ENCODE results near the gene CYBC1.

CYBC1 gene

GRCh38 chr17:82487910-82488309 is 37.4 kb upstream of the CYBC1 start:
- H3K27ac Mint-ChIP-seq = no peak overlapping the region
- no peak overlapping the region for H3K4me3 Mint-ChIP-seq
- H3K4me1 Mint-ChIP-seq (ENCODE audit: low read depth) = peaks cover 8% of the 10 kb centered on the region
- H3K27me3 Mint-ChIP-seq = no peaks in the 10 kb centered on the region
- H3K36me3 Mint-ChIP-seq (ENCODE audit: low read depth) = peaks cover 34% of the 10 kb centered on the region
- no peaks in the 10 kb centered on the region for H3K9me3 Mint-ChIP-seq

GRCh38 chr17:82486231-82487094 is 35.9 kb upstream of the CYBC1 start:
- Mint-ChIP-seq H3K27me3 (no peaks in the 10 kb centered on the region), H3K36me3 (ENCODE audit: low read depth) (peaks cover 45% of the 10 kb centered on the region), H3K27ac (no peak overlapping the region), H3K4me3 (no peak overlapping the region), H3K4me1 (ENCODE audit: low read depth) (peaks cover 8% of the 10 kb centered on the region), H3K9me3 (no peaks in the 10 kb centered on the region)

- Mint-ChIP-seq H3K9me3 (no peaks in the 10 kb centered on the region), H3K4me1 (ENCODE audit: low read depth) (peaks cover 8% of the 10 kb centered on the region), H3K4me3 (no peak overlapping the region), H3K27ac (no peak overlapping the region), H3K27me3 (no peaks in the 10 kb centered on the region), H3K36me3 (ENCODE audit: low read depth) (peaks cover 55% of the 10 kb centered on the region)
These were observed 33.3 kb upstream of the CYBC1 start for GRCh38 chr17:82483836-82484235.

DNA sequence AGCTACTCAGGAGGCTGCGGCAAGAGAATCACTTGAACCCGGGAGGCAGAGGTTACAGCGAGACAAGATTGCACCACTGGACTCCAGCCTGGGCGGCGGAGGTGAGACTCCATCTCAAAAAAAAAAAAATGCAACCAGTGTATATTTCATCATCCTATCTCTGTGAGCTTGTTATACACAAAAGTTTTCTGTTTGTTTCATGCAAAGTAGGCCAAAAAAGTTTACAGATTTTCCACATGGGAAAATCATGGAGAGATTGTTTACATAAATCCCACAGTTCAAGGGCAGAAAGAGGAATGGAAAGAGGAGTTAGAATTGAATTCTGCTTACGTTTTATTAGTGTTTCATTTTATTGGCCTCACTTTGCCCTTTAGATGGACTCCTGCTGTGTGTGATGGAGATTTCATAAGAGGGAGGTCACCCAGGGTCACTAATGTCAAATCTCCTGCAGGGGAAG is 32.7 kb upstream of the CYBC1 start:
- Mint-ChIP-seq H3K36me3 (ENCODE audit: low read depth) (peaks cover 50% of the 10 kb centered on the region), H3K4me3 (no peak overlapping the region), H3K27me3 (no peaks in the 10 kb centered on the region), H3K9me3 (no peaks in the 10 kb centered on the region), H3K27ac (no peak overlapping the region), H3K4me1 (ENCODE audit: low read depth) (peaks cover 8% of the 10 kb centered on the region)

DNA sequence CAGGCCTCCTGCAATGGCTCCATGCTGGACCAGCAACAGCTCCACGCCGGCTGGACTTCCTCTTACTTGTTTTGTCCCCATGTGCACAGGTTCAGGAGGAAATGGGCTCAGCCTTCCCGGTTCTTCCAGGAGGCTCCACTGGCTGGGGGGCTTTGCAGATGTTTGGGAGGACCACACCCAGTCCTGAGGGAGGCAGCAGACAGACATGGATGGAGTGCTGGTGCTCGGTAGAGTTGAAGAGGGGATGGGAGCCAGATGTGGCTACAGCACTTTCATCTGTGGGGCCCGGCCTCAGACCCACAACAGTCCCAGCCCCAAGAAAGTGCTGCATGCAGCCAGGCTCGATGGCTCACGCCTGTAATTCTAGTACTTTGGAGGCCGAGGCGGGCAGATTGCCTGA is 29.8 kb upstream of the CYBC1 start:
- Mint-ChIP-seq H3K27me3 (no peaks in the 10 kb centered on the region), H3K4me1 (ENCODE audit: low read depth) (peaks cover 6% of the 10 kb centered on the region), H3K9me3 (no peaks in the 10 kb centered on the region), H3K27ac (no peak overlapping the region), H3K4me3 (no peak overlapping the region), H3K36me3 (ENCODE audit: low read depth) (peaks cover 35% of the 10 kb centered on the region)

DNA sequence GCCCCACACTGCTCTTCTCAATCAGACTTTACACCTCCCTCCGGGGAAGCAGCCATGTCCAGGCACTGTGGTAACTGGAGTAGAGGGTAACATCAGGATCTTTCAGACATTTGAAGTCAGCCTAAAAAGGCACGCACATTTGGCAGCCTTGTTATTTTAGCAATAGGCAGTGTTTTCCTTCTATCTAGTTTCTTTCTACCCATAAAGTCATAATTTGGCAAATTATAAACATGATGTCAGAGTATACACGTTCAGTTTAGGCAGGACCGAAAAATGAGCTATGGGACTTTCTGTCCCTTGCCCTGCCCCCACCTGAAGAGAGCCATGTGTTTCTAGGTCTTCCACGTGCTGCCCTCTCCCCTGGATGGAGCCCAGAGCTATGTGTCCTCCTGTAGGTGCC is 29.1 kb upstream of the CYBC1 start:
- peaks cover 6% of the 10 kb centered on the region for H3K4me1 Mint-ChIP-seq (ENCODE audit: low read depth)
- no peaks in the 10 kb centered on the region for H3K9me3 Mint-ChIP-seq
- H3K27me3 Mint-ChIP-seq = no peaks in the 10 kb centered on the region
- no peak overlapping the region for H3K27ac Mint-ChIP-seq
- peaks cover 28% of the 10 kb centered on the region for H3K36me3 Mint-ChIP-seq (ENCODE audit: low read depth)
- no peak overlapping the region for H3K4me3 Mint-ChIP-seq

DNA sequence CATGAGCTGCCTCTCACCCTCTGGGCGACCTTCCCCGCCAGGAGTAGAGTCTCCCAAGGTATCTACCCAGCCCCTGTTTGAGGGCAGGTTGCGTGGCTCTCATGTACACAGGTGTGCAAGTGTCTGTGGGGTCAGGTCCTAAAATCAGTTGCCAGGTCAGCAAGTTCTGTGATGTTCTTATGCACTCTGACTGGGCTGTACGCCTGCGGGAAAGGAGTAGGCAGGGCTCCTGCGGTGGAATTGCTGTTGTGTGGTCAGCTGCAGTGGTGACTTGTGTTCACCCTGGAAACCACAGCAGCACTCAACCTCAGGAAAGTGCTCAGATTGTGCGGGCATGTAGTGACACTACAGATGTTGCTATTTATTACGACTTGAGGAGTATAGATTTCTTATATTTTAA is 27.4 kb upstream of the CYBC1 start:
- Mint-ChIP-seq H3K4me3 (no peak overlapping the region), H3K36me3 (ENCODE audit: low read depth) (peaks cover 29% of the 10 kb centered on the region), H3K4me1 (ENCODE audit: low read depth) (peaks cover 6% of the 10 kb centered on the region), H3K9me3 (no peaks in the 10 kb centered on the region), H3K27me3 (no peaks in the 10 kb centered on the region), H3K27ac (no peak overlapping the region)

DNA sequence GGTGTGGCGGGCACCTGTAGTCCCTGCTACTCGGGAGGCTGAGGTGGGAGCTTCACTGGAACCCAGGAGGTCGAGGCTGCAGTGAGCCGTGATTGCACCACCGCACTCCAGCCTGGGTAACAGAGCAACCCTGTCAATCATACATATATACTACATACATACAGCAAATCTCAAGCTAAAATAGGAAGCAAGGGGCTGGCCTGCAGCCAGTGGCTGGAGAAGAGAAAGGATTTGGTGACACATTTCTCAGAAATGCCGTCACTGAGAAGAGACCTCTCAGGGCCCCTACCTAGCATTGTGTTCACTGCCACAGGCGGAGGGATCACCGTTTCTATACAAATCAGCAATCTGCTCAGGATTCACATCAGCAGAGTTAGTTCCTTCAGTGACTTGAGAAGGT is 24.9 kb upstream of the CYBC1 start:
- peaks cover 20% of the 10 kb centered on the region for H3K36me3 Mint-ChIP-seq (ENCODE audit: low read depth)

GRCh38 chr17:82474223-82475010 is 23.9 kb upstream of the CYBC1 start:
- Mint-ChIP-seq H3K27me3 (no peaks in the 10 kb centered on the region), H3K36me3 (ENCODE audit: low read depth) (peaks cover 19% of the 10 kb centered on the region), H3K9me3 (no peaks in the 10 kb centered on the region), H3K4me3 (no peak overlapping the region), H3K27ac (no peak overlapping the region), H3K4me1 (ENCODE audit: low read depth) (peaks cover 6% of the 10 kb centered on the region)

More for the DNA sequence above, 24.9 kb upstream of the CYBC1 start:
- H3K4me1 Mint-ChIP-seq (ENCODE audit: low read depth) = peaks cover 6% of the 10 kb centered on the region
- H3K4me3 Mint-ChIP-seq = no peak overlapping the region
- H3K9me3 Mint-ChIP-seq = no peaks in the 10 kb centered on the region
- H3K27ac Mint-ChIP-seq = no peak overlapping the region
- no peaks in the 10 kb centered on the region for H3K27me3 Mint-ChIP-seq

DNA sequence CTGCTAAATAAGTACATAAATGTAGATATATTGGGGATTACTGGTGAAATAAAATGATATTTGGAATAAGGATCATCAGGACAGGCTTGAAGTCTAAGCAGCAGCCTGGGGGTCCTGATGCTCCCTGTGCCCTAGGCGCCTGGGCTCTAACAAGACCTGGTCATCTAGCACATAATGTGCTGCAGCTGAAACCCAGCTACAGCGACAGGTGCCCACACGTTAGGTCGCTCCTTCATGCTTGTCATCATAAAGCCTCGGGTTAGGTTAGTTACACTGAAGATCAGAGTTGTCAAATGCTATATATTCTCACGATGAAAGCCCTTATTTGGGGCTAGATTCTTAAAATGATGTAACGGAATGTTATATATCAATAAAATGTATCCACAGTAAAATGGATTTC is 19.5 kb upstream of the CYBC1 start:
- Mint-ChIP-seq H3K27me3 (no peaks in the 10 kb centered on the region), H3K4me3 (no peak overlapping the region), H3K27ac (no peak overlapping the region), H3K4me1 (ENCODE audit: low read depth) (no peaks in the 10 kb centered on the region), H3K36me3 (ENCODE audit: low read depth) (peaks cover 39% of the 10 kb centered on the region), H3K9me3 (no peaks in the 10 kb centered on the region)

GRCh38 chr17:82468692-82469091 is 18.1 kb upstream of the CYBC1 start:
- H3K4me3 Mint-ChIP-seq = no peak overlapping the region
- H3K9me3 Mint-ChIP-seq = no peaks in the 10 kb centered on the region
- H3K27ac Mint-ChIP-seq = no peak overlapping the region
- no peaks in the 10 kb centered on the region for H3K27me3 Mint-ChIP-seq
- peaks cover 45% of the 10 kb centered on the region for H3K36me3 Mint-ChIP-seq (ENCODE audit: low read depth)
- no peaks in the 10 kb centered on the region for H3K4me1 Mint-ChIP-seq (ENCODE audit: low read depth)

DNA sequence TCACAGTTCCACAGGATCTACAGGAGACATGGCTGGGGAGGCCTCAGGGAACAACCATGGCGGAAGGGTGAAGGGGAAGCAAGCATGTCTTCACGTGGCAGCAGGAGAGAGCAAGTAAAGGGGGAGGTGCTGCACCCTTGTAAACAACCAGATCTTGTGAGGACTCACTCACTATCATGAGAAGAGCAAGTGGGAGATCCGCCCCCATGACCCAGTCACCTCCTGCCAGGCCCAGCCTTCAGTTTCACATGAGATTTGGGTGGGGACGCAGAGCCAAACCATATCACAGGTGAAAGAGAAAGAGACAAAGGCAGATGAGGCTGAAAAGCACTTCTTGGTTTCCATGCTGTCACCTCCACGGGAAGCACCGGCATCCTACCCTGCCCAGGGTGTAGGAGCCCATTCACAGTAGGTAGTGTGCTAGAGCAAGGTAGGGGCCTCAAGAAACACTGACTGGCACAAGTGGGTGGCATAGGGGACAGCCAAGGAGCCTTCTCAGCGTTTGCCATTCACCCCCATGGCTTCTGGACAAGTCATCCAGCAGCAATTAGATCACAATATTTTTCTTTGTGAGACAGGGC is 14.6 kb upstream of the CYBC1 start:
- H3K27me3 Mint-ChIP-seq = no peaks in the 10 kb centered on the region
- peaks cover 57% of the 10 kb centered on the region for H3K36me3 Mint-ChIP-seq (ENCODE audit: low read depth)
- H3K4me3 Mint-ChIP-seq = no peak overlapping the region
- H3K4me1 Mint-ChIP-seq (ENCODE audit: low read depth) = no peaks in the 10 kb centered on the region
- H3K27ac Mint-ChIP-seq = no peak overlapping the region
- no peaks in the 10 kb centered on the region for H3K9me3 Mint-ChIP-seq

DNA sequence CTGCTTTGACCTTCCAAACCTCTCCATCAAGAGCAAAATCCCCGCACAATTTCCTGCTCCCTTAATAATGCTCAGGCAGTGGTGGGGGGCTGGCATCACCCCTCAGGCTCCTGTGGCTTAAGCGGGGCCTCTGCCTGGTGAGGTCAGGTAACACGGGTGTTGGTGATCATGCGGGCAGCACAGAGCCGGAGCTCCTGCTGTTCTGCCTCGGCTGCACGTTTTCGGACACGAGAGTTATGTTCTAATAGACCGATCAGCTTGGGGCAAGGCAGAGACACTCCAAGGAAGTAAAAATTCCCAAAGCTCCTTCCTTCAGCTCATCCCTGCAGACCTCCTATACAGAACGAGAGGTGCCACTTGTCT is 14.0 kb upstream of the CYBC1 start:
- Mint-ChIP-seq H3K36me3 (ENCODE audit: low read depth) (peaks cover 53% of the 10 kb centered on the region), H3K9me3 (no peaks in the 10 kb centered on the region), H3K4me3 (no peak overlapping the region), H3K4me1 (ENCODE audit: low read depth) (peaks cover 4% of the 10 kb centered on the region), H3K27me3 (no peaks in the 10 kb centered on the region), H3K27ac (no peak overlapping the region)

- no peaks in the 10 kb centered on the region for H3K9me3 Mint-ChIP-seq
- H3K4me1 Mint-ChIP-seq (ENCODE audit: low read depth) = peaks cover 9% of the 10 kb centered on the region
- peaks cover 49% of the 10 kb centered on the region for H3K36me3 Mint-ChIP-seq (ENCODE audit: low read depth)
- H3K4me3 Mint-ChIP-seq = no peak overlapping the region
- no peaks in the 10 kb centered on the region for H3K27me3 Mint-ChIP-seq
- no peak overlapping the region for H3K27ac Mint-ChIP-seq
These were observed 13.5 kb upstream of the CYBC1 start for GRCh38 chr17:82463925-82464566.

- Mint-ChIP-seq H3K36me3 (ENCODE audit: low read depth) (peaks cover 43% of the 10 kb centered on the region), H3K9me3 (no peaks in the 10 kb centered on the region), H3K4me3 (no peak overlapping the region), H3K4me1 (ENCODE audit: low read depth) (peaks cover 10% of the 10 kb centered on the region), H3K27ac (no peak overlapping the region), H3K27me3 (no peaks in the 10 kb centered on the region)
These were observed 12.8 kb upstream of the CYBC1 start for GRCh38 chr17:82463391-82463790.

Measured in stimulated activated naive CD8-positive, alpha-beta T cell treated with anti-CD3 and anti-CD28 coated beads, Interleukin-15, Interleukin-2, amounts not matched to agents 100 ng/mL and 50 ng/mL, for 24 hours (primary cell).